ENCODE data around the gene DYNLT4.

DNA sequence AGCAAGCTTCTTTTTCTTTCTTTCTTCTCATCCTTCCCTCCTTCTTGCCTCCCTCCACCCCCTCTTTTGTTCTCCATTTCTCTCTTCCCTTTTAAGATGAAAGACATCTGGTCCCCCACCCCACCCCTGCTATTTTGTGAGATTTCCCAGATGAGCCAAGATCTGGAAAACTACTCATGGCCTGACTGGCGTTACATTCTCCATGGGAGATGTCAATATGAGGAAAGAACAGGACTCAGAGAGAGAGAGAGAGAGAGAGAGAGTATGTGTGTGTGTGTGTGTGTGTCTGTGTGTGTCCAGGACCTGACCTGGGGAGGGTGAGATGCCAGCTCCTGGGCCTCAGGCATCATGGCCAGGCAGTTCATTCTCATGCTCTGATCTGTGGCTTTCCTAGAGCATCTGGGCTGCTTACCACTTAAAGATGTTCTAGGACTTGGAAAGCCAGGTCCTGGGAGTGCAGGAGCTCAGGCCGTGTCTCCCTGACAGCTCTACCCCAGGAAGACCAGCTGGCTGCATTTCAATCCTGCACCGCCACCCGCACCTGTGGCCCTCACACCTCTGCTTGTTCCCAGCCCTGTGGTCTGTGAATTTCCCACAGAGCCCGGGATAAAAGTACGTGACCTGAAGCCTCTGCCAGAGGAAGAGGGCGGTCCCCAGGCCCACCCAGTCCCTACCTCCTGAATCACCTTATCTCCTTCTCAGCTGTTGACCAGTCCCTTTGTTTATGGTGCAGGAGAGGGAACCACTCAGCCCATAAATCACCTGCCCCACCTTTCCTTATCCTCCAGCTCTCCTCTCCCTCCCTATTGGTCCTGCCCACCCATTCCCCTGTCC, 16.0 kb downstream of the DYNLT4 start:
- TF ChIP-seq HDAC6 (IDR thresholded peaks at IDR 0.05; ENCODE audit: low read depth, low read length) (no peak), ZNF331 (CRISPR knock-in tag; IDR thresholded peaks at IDR 0.05) (no peak), FOSL2 (CRISPR knock-in tag; IDR thresholded peaks at IDR 0.05) (no peak), ZNF274 (CRISPR knock-in tag; IDR thresholded peaks at IDR 0.05) (no peak), KDM1A (CRISPR knock-in tag; IDR thresholded peaks at IDR 0.05) (no peak), POLR2A (IDR thresholded peaks at IDR 0.05; ENCODE audit: insufficient read depth in 1 of 2, low read depth in 2 of 2, low read length in 2 of 2) (no peak), TCF7 (IDR thresholded peaks at IDR 0.05; ENCODE audit: low read depth) (no peak), RELA (CRISPR knock-in tag; IDR thresholded peaks at IDR 0.05) (no peak)
- TF ChIP-seq, protein P1, sequence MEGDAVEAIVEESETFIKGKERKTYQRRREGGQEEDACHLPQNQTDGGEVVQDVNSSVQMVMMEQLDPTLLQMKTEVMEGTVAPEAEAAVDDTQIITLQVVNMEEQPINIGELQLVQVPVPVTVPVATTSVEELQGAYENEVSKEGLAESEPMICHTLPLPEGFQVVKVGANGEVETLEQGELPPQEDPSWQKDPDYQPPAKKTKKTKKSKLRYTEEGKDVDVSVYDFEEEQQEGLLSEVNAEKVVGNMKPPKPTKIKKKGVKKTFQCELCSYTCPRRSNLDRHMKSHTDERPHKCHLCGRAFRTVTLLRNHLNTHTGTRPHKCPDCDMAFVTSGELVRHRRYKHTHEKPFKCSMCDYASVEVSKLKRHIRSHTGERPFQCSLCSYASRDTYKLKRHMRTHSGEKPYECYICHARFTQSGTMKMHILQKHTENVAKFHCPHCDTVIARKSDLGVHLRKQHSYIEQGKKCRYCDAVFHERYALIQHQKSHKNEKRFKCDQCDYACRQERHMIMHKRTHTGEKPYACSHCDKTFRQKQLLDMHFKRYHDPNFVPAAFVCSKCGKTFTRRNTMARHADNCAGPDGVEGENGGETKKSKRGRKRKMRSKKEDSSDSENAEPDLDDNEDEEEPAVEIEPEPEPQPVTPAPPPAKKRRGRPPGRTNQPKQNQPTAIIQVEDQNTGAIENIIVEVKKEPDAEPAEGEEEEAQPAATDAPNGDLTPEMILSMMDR (CRISPR knock-in tag; IDR thresholded peaks at IDR 0.05) = no peak
- TF ChIP-seq, protein P2, sequence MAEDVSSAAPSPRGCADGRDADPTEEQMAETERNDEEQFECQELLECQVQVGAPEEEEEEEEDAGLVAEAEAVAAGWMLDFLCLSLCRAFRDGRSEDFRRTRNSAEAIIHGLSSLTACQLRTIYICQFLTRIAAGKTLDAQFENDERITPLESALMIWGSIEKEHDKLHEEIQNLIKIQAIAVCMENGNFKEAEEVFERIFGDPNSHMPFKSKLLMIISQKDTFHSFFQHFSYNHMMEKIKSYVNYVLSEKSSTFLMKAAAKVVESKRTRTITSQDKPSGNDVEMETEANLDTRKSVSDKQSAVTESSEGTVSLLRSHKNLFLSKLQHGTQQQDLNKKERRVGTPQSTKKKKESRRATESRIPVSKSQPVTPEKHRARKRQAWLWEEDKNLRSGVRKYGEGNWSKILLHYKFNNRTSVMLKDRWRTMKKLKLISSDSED (CRISPR knock-in tag; IDR thresholded peaks at IDR 0.05) = no peak
- TF ChIP-seq, protein P3, sequence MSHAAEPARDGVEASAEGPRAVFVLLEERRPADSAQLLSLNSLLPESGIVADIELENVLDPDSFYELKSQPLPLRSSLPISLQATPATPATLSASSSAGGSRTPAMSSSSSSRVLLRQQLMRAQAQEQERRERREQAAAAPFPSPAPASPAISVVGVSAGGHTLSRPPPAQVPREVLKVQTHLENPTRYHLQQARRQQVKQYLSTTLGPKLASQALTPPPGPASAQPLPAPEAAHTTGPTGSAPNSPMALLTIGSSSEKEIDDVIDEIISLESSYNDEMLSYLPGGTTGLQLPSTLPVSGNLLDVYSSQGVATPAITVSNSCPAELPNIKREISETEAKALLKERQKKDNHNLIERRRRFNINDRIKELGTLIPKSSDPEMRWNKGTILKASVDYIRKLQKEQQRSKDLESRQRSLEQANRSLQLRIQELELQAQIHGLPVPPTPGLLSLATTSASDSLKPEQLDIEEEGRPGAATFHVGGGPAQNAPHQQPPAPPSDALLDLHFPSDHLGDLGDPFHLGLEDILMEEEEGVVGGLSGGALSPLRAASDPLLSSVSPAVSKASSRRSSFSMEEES (CRISPR knock-in tag; IDR thresholded peaks at IDR 0.05) = no peak
